Skin epidermis (tissue), 12 donors: ENCODE measurements around the gene HMCN2.

ENCODE experiments used
- H3K27ac ChIP-seq, 21 experiments: fragments of 200-600 bp; sonication (generic) in 11 of 21; one replicate each; pipeline ENCODE4 v1.5.0; 2020; ENCODE audit warnings: mild to moderate bottlenecking in 3 of 21, inconsistent platforms in 2 of 21, moderate library complexity in 2 of 21
- H3K4me3 ChIP-seq, 7 experiments: fragments of 200-600 bp; sonication (generic) in 2 of 7; one replicate each; pipeline ENCODE4 v1.5.0; 2020; ENCODE audit warnings: inconsistent platforms in 2 of 7, mild to moderate bottlenecking in 2 of 7, moderate library complexity in 1 of 7

The HMCN2 gene

GRCh38 chr9:130451509-130452388 is 186.2 kb downstream of the HMCN2 start:
- H3K27ac ChIP-seq, result no peak overlapping the region

GRCh38 chr9:130452835-130453234 is 187.3 kb downstream of the HMCN2 start:
- Histone ChIP-seq H3K27ac (no peak overlapping the region), H3K4me3 (no peak overlapping the region)

More at GRCh38 chr9:130451509-130452388, 186.2 kb downstream of the HMCN2 start:
- no peak overlapping the region for H3K4me3 ChIP-seq

DNA sequence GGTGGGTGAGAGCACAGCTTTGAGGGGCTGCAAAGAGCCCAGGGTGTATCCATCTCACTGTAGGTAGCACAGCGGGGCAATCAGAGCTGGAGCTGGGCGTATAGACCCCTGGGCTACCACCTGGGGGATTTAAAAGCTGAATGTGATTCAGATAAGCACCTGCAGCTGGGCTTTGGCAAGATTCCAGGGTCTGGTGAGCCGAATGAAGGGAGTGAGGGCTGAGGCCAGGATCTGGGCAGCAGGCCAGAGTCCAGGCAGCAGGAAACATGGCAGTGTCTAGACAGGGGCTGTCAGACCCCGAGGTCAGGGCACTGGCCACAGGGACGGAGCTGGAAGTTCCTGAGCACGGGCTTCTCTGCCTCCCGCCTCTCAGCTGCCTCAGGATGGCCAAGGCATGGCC is 187.9 kb downstream of the HMCN2 start:
- Histone ChIP-seq H3K4me3 (no peak overlapping the region), H3K27ac (no peak overlapping the region)

- Histone ChIP-seq H3K27ac (no peak overlapping the region), H3K4me3 (no peak overlapping the region)
Measured at GRCh38 chr9:130454096-130454811, 188.7 kb downstream of the HMCN2 start.

GRCh38 chr9:130454812-130455325 is 189.3 kb downstream of the HMCN2 start:
- no peak overlapping the region for H3K4me3 ChIP-seq
- no peak overlapping the region for H3K27ac ChIP-seq

- H3K27ac ChIP-seq, result no peak overlapping the region
- H3K4me3 ChIP-seq, result no peak overlapping the region
Measured at GRCh38 chr9:130458027-130458803, 192.7 kb downstream of the HMCN2 start.

DNA sequence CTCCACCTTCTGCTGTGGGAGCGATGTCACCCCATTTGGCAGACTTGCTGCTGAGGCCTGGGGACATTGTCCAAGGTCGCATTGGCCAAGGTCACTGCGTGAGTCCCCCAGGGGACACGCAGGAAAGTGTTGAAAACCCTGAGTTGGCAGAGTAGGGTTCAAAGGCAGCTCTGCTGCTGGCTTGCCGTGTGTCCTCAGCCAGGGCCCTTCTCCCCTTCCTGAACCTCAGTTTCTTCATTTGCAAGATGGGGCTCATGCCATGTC is 193.2 kb downstream of the HMCN2 start:
- no peak overlapping the region for H3K4me3 ChIP-seq
- H3K27ac ChIP-seq, result no peak overlapping the region

- Histone ChIP-seq H3K4me3 (no peak overlapping the region), H3K27ac (no peak overlapping the region)
Measured at GRCh38 chr9:130459151-130459550, 193.6 kb downstream of the HMCN2 start.

DNA sequence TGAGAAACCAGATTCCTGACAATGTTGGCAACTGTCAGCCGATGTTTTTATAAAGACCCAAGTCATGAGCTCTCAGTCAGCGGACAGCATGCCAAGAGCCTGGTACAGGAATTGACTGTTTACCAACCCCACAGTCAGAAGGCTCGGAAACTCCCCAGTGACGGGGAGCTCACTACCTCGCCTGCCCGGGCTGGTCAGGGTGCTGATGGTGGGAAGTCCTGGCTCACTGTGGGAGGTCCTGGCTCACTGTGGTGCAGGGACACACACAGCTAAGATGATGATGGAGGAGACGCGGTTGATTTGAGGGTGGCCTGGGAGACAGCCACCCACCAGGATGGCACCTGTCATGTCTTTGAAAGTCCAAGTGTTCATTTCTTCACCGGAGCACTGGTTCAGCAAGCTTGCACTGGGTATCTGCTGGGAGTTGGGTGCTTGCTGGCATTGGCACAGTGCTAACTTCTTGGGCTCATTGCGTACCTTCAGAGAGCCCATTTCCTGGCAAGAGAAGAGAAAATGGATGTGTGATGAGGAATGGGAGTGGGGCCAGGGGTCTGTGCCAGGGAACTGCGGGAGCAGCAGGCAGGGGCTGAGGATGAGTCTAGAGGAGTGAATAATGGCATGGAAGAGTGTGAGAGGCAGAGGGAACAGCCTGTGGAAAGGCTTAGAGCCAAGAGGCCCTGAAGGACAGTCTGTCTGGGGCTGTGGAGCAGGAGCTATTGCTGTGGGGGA is 194.5 kb downstream of the HMCN2 start:
- Histone ChIP-seq H3K27ac (no peak overlapping the region), H3K4me3 (no peak overlapping the region)

GRCh38 chr9:130461218-130461630 is 195.7 kb downstream of the HMCN2 start:
- H3K27ac ChIP-seq, result no peak overlapping the region
- no peak overlapping the region for H3K4me3 ChIP-seq

DNA sequence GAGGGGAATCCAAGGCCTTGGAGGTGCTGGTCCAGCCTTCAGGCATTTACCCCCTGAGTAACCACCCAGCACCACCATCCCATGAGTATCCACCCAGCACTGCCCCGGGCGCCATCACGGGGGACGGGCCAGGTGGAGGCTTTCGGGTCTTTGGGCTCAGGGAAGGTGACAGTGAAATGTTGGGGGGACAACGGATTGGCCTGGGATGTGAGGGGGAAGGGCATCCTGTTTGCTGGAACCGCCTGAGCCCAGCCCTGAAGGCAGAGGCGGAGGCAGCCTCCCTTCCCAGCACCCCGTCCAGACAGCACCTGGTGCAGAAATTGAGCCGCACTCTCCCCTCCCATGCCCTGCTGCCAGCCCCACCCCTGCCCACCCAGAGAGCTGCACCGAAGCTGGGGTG is 196.2 kb downstream of the HMCN2 start:
- H3K27ac ChIP-seq, result no peak overlapping the region
- H3K4me3 ChIP-seq, result no peak overlapping the region

- Histone ChIP-seq H3K27ac (no peak overlapping the region), H3K4me3 (no peak overlapping the region)
Measured at GRCh38 chr9:130462685-130463540, 197.4 kb downstream of the HMCN2 start.

GRCh38 chr9:130463763-130464745 is 198.5 kb downstream of the HMCN2 start:
- H3K27ac ChIP-seq, result no peak overlapping the region
- no peak overlapping the region for H3K4me3 ChIP-seq

GRCh38 chr9:130465383-130466096 is 200.0 kb downstream of the HMCN2 start:
- H3K4me3 ChIP-seq, result no peak overlapping the region
- H3K27ac ChIP-seq, result no peak overlapping the region

DNA sequence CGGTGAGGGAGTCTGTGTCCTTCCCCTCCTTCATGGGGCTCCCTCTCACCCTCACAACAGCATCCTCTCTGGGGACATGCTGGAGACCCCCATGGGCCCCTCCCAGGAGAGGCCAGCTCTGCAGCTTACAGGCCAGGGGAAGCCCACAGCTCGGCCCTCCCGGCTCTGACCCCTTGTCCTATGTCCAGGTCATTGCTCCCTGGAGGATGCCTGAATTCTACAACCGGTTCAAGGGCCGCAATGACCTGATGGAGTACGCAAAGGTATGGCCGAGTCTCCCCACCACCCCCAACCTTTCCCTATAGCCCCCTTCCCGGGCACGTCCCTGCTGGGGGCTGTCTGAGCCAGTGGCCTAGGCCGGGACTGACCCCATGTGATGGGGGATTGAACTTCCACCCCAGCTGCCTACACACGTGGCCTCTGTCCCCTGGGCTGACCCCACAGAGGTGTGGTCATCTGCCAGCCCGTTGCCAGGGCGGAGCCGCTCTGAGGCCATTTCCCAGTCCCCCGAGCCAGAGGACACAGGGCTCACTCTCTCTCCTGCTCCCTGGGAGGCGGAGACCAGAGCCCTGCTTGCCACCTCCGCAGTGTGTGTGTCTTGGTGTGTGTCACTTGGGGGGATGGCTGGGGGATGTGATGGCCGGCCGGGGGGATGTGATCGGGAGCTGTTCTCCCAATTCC is 201.1 kb downstream of the HMCN2 start:
- Histone ChIP-seq H3K4me3 (no peak overlapping the region), H3K27ac (no peak overlapping the region)

- no peak overlapping the region for H3K27ac ChIP-seq
- H3K4me3 ChIP-seq, result no peak overlapping the region
Measured at GRCh38 chr9:130467316-130467715, 201.8 kb downstream of the HMCN2 start.
